Loucy (cell line): ENCODE results near the gene HMCN1.

ENCODE experiments used
- CTCF ChIP-seq: fragments of 200-600 bp; sonication (generic); conservative IDR thresholded peaks from 2 replicates; pipeline ENCODE4 v1.5.1; 2014; ENCODE audit warnings: mild to moderate bottlenecking, antibody characterized with exemption, low read length
- EZH2phosphoT487 ChIP-seq: fragments of 200-600 bp; IDR thresholded peaks from 2 replicates; pipeline ENCODE4 v1.6.1; 2018; ENCODE audit warnings: antibody characterized with exemption, mild to moderate bottlenecking, moderate library complexity, borderline replicate concordance

GRCh38 chr1:185735701-185736064 lies 1.5 kb downstream of the HMCN1 start:
- TF ChIP-seq CTCF (no peak), EZH2phosphoT487 (no peak)
